ENCODE data around the gene IKZF1. TPM values are rescaled to one million over a fixed set of nuclear protein-coding genes. Genes with fewer than 3 reads are reported as not detected.

Gene IKZF1
- polyA plus RNA-seq, 1 experiment = not detected

- no peak for TF ChIP-seq CTCF (IDR thresholded peaks at IDR 0.05; ENCODE audit: insufficient read depth, low read depth, low read length)
- Histone ChIP-seq H3K4me3 (ENCODE audit: low read depth, low read length) (no peak overlapping the region), H3K27me3 (ENCODE audit: control insufficient read depth, insufficient read depth, low read length) (no peaks in the 10 kb centered on the region), H3K36me3 (ENCODE audit: control insufficient read depth, insufficient read depth, low read length) (no peaks in the 10 kb centered on the region)
- DNase-seq (ENCODE audit: low read depth) = no peak
- ChIA-PET POLR2A (no interaction called here), CTCF (no interaction called here)
Observed at GRCh38 chr7:50330254-50330653, 25.7 kb downstream of the IKZF1 start.

GRCh38 chr7:50330696-50331095 is 26.2 kb downstream of the IKZF1 start:
- ChIA-PET POLR2A (no interaction called here), CTCF (no interaction called here)
- TF ChIP-seq CTCF (IDR thresholded peaks at IDR 0.05; ENCODE audit: insufficient read depth, low read depth, low read length) = no peak
- Histone ChIP-seq H3K27me3 (ENCODE audit: control insufficient read depth, insufficient read depth, low read length) (no peaks in the 10 kb centered on the region), H3K36me3 (ENCODE audit: control insufficient read depth, insufficient read depth, low read length) (no peaks in the 10 kb centered on the region), H3K4me3 (ENCODE audit: low read depth, low read length) (no peak overlapping the region)
- DNase-seq (ENCODE audit: low read depth) = no peak

GRCh38 chr7:50331564-50332208 is 27.2 kb downstream of the IKZF1 start:
- no peaks in the 10 kb centered on the region for H3K36me3 ChIP-seq (ENCODE audit: control insufficient read depth, insufficient read depth, low read length)
- no peak for DNase-seq (ENCODE audit: low read depth)
- H3K4me3 ChIP-seq (ENCODE audit: low read depth, low read length) = no peak overlapping the region
- ChIA-PET POLR2A (no interaction called here), CTCF (no interaction called here)
- TF ChIP-seq CTCF (IDR thresholded peaks at IDR 0.05; ENCODE audit: insufficient read depth, low read depth, low read length) = no peak
- H3K27me3 ChIP-seq (ENCODE audit: control insufficient read depth, insufficient read depth, low read length) = no peaks in the 10 kb centered on the region

GRCh38 chr7:50332241-50333165 is 28.0 kb downstream of the IKZF1 start:
- DNase-seq (ENCODE audit: low read depth) = no peak
- H3K36me3 ChIP-seq (ENCODE audit: control insufficient read depth, insufficient read depth, low read length) = no peaks in the 10 kb centered on the region
- CTCF ChIA-PET = no interaction called here
- POLR2A ChIA-PET = no interaction called here
- H3K27me3 ChIP-seq (ENCODE audit: control insufficient read depth, insufficient read depth, low read length) = no peaks in the 10 kb centered on the region
- H3K4me3 ChIP-seq (ENCODE audit: low read depth, low read length) = no peak overlapping the region
- no peak for TF ChIP-seq CTCF (IDR thresholded peaks at IDR 0.05; ENCODE audit: insufficient read depth, low read depth, low read length)

GRCh38 chr7:50333221-50333651 is 28.7 kb downstream of the IKZF1 start:
- ChIA-PET POLR2A (no interaction called here), CTCF (no interaction called here)
- no peak overlapping the region for H3K4me3 ChIP-seq (ENCODE audit: low read depth, low read length)
- no peaks in the 10 kb centered on the region for H3K36me3 ChIP-seq (ENCODE audit: control insufficient read depth, insufficient read depth, low read length)
- no peak for DNase-seq (ENCODE audit: low read depth)
- TF ChIP-seq CTCF (IDR thresholded peaks at IDR 0.05; ENCODE audit: insufficient read depth, low read depth, low read length) = no peak
- no peaks in the 10 kb centered on the region for H3K27me3 ChIP-seq (ENCODE audit: control insufficient read depth, insufficient read depth, low read length)
